ENCODE results near the gene CSNK2A2. TPM values are rescaled to one million over a fixed set of nuclear protein-coding genes. Genes with fewer than 3 reads are reported as not detected.

CSNK2A2 gene
- polyA plus RNA-seq, 1 experiment = 43.8 TPM

GRCh38 chr16:58200004-58200797 lies 2.3 kb upstream of the CSNK2A2 start:
- H3K27me3 ChIP-seq (ENCODE audit: control insufficient read depth, insufficient read depth, low read length) = peaks cover 29% of the 10 kb centered on the region
- H3K27ac ChIP-seq (ENCODE audit: low read depth, low read length) = no peak overlapping the region
- no peaks in the 10 kb centered on the region for H3K9me3 ChIP-seq (ENCODE audit: control insufficient read depth, insufficient read depth, low read length)
- H3K4me3 ChIP-seq (ENCODE audit: low read depth, low read length) = no peak overlapping the region
- TF ChIP-seq CTCF (IDR thresholded peaks at IDR 0.05; ENCODE audit: low read depth, low read length) = no peak
- ChIA-PET POLR2A (no interaction called here), CTCF (interaction anchor here (1.4 kb wide), 1 partner anchor 11 kb away, joined by 3 read pairs; no protein-coding TSS in a partner anchor)
- DNase-seq (ENCODE audit: low read depth, low spot score) = no peak

- no peak for TF ChIP-seq CTCF (IDR thresholded peaks at IDR 0.05; ENCODE audit: low read depth, low read length)
- ChIA-PET POLR2A (no interaction called here), CTCF (interaction anchor here (0.8 to 1.4 kb wide), 4 partner anchors 9 to 296 kb away, joined by 3 to 4 read pairs (median 3); no protein-coding TSS in a partner anchor)
- Histone ChIP-seq H3K9me3 (ENCODE audit: control insufficient read depth, insufficient read depth, low read length) (no peaks in the 10 kb centered on the region), H3K27ac (ENCODE audit: low read depth, low read length) (no peak overlapping the region), H3K4me3 (ENCODE audit: low read depth, low read length) (no peak overlapping the region), H3K27me3 (ENCODE audit: control insufficient read depth, insufficient read depth, low read length) (peaks cover 23% of the 10 kb centered on the region)
- DNase-seq (ENCODE audit: low read depth, low spot score) = no peak
Observed at GRCh38 chr16:58198803-58199411, 1.0 kb upstream of the CSNK2A2 start.

GRCh38 chr16:58197314-58198012 lies 443 bp downstream of the CSNK2A2 start:
- H3K4me3 ChIP-seq (ENCODE audit: low read depth, low read length) = peak overlapping the region; percentile 89
- POLR2A ChIA-PET = interaction anchor here (1.5 kb wide), 1 partner anchor 68 kb away, joined by 5 read pairs; the partner anchor contains the start of gene CFAP20
- no peak for TF ChIP-seq CTCF (IDR thresholded peaks at IDR 0.05; ENCODE audit: low read depth, low read length)
- no peak overlapping the region for H3K27ac ChIP-seq (ENCODE audit: low read depth, low read length)
- H3K9me3 ChIP-seq (ENCODE audit: control insufficient read depth, insufficient read depth, low read length) = no peaks in the 10 kb centered on the region
- H3K27me3 ChIP-seq (ENCODE audit: control insufficient read depth, insufficient read depth, low read length) = peaks cover 12% of the 10 kb centered on the region
- CTCF ChIA-PET = interaction anchor here (0.5 to 0.9 kb wide), 4 partner anchors 16 to 423 kb away, joined by 3 read pairs; no protein-coding TSS in a partner anchor
- no peak for DNase-seq (ENCODE audit: low read depth, low spot score)

GRCh38 chr16:58196898-58197313 lies 1.0 kb downstream of the CSNK2A2 start:
- H3K27ac ChIP-seq (ENCODE audit: low read depth, low read length) = no peak overlapping the region
- CTCF ChIA-PET = interaction anchor here (0.6 to 0.9 kb wide), 4 partner anchors 15 to 305 kb away, joined by 3 to 4 read pairs (median 3); no protein-coding TSS in a partner anchor
- DNase-seq (ENCODE audit: low read depth, low spot score) = no peak

More at GRCh38 chr16:58196898-58197313, 1.0 kb downstream of the CSNK2A2 start:
- POLR2A ChIA-PET = interaction anchor here (1.5 kb wide), 1 partner anchor 68 kb away, joined by 5 read pairs; the partner anchor contains the start of gene CFAP20
- TF ChIP-seq CTCF (IDR thresholded peaks at IDR 0.05; ENCODE audit: low read depth, low read length) = no peak
- H3K4me3 ChIP-seq (ENCODE audit: low read depth, low read length) = peak overlapping the region; percentile 89
- H3K9me3 ChIP-seq (ENCODE audit: control insufficient read depth, insufficient read depth, low read length) = no peaks in the 10 kb centered on the region
- H3K27me3 ChIP-seq (ENCODE audit: control insufficient read depth, insufficient read depth, low read length) = peaks cover 10% of the 10 kb centered on the region
